ENCODE measurements around the gene SLC9A8. TPM values are rescaled to one million over a fixed set of nuclear protein-coding genes. Genes with fewer than 3 reads are reported as not detected.

The SLC9A8 gene
- total RNA-seq, 1 experiment from 2014 or later, result 6.7 TPM

DNA sequence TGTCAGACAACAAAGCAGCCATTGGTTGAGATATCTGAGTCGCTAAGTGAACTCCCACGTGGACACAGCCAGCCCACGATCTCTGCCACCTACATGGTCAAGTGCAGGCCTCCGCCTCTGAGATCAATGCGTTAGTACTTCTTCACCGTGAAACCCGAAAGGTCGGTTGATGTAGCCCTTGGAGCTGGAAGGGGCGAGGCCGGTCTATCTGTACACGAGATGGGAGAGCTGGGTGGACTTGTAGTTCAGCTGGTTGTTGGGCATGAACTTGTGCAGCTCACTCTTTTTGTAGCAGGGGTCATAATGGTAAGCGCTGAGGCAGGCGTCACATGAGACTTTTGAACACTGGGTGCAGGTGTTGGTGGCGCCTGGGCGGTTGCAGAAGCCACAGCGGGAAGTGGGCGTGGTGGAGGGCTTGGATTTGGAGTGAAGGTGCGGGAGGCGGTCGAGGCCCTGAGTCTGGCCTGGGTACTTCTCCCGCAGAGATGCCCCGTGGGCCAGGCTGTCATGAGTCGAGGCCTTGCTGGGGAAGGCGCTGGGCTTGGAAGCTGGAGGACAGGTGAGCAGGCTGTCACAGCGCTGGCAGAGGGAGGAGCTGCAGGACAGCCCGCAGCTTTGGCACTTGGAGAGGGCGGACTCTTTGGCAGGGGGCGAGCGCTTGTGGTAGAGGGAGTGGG lies 92.9 kb downstream of the SLC9A8 start:
- H3K4me2 ChIP-seq (ENCODE audit: low read length), result no peak overlapping the region
- no TSS peak for BruUV-seq (replicated peaks)
- no peaks in the 10 kb centered on the region for H3K27me3 ChIP-seq (ENCODE audit: insufficient read depth, low read length)
- 0 out of 2 replicates have a peak, but pooled peaks cover 3% of the 10 kb centered on the region for H4K20me1 ChIP-seq (ENCODE audit: insufficient read depth)
- H3K79me2 ChIP-seq (ENCODE audit: insufficient read depth, low read length), result peaks cover 14% of the 10 kb centered on the region
- RAD21 ChIA-PET (ENCODE audit: low non-redundant PET in 1 of 2, low total read pairs in 2 of 2, uncharacterized antibody in 2 of 2, unreplicated experiment in 2 of 2), result no interaction called here
- H2AFZ ChIP-seq (ENCODE audit: low read depth, low read length, poor library complexity, severe bottlenecking), result no peak overlapping the region
- no peak overlapping the region for H3K9ac ChIP-seq (ENCODE audit: low read length)
- POLR2A ChIA-PET, result no interaction called here
- intact Hi-C loops (cut with micrococcal nuclease), result no loop called here
- ATAC-seq (no peak), DNase-seq (ENCODE audit: low read depth, low spot score) (no peak)
- H3K9me2 ChIP-seq (ENCODE audit: insufficient read depth), result no peaks in the 10 kb centered on the region
- CTCF ChIA-PET, result interaction anchor here (2.3 kb wide), 1 partner anchor 18 kb away, joined by 6 read pairs; no protein-coding TSS in a partner anchor
- H3K4me3 ChIP-seq (replicated peaks in 1 of 2; ENCODE audit: low read depth in 1 of 2, low read length in 2 of 2), result no peak overlapping the region
- TF ChIP-seq CBX3 (IDR thresholded peaks at IDR 0.05; ENCODE audit: low read depth), result no peak
- no peak for TF ChIP-seq ELF1 (IDR thresholded peaks at IDR 0.05; ENCODE audit: borderline replicate concordance, low read depth)
- no peak for TF ChIP-seq TCF7L2 (IDR thresholded peaks at IDR 0.05; ENCODE audit: borderline replicate concordance, extremely low read depth, insufficient read depth, insufficient read length)
- no peak for TF ChIP-seq SRF (IDR thresholded peaks at IDR 0.05; ENCODE audit: low read depth)
- no peak for TF ChIP-seq CEBPB (IDR thresholded peaks at IDR 0.05; ENCODE audit: low read depth)
- TF ChIP-seq, protein P1, sequence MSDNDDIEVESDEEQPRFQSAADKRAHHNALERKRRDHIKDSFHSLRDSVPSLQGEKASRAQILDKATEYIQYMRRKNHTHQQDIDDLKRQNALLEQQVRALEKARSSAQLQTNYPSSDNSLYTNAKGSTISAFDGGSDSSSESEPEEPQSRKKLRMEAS (IDR thresholded peaks at IDR 0.05), result no peak
- TF ChIP-seq, protein P2, sequence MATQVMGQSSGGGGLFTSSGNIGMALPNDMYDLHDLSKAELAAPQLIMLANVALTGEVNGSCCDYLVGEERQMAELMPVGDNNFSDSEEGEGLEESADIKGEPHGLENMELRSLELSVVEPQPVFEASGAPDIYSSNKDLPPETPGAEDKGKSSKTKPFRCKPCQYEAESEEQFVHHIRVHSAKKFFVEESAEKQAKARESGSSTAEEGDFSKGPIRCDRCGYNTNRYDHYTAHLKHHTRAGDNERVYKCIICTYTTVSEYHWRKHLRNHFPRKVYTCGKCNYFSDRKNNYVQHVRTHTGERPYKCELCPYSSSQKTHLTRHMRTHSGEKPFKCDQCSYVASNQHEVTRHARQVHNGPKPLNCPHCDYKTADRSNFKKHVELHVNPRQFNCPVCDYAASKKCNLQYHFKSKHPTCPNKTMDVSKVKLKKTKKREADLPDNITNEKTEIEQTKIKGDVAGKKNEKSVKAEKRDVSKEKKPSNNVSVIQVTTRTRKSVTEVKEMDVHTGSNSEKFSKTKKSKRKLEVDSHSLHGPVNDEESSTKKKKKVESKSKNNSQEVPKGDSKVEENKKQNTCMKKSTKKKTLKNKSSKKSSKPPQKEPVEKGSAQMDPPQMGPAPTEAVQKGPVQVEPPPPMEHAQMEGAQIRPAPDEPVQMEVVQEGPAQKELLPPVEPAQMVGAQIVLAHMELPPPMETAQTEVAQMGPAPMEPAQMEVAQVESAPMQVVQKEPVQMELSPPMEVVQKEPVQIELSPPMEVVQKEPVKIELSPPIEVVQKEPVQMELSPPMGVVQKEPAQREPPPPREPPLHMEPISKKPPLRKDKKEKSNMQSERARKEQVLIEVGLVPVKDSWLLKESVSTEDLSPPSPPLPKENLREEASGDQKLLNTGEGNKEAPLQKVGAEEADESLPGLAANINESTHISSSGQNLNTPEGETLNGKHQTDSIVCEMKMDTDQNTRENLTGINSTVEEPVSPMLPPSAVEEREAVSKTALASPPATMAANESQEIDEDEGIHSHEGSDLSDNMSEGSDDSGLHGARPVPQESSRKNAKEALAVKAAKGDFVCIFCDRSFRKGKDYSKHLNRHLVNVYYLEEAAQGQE (IDR thresholded peaks at IDR 0.05; ENCODE audit: low read depth), result no peak
- no peak for TF ChIP-seq POLR2AphosphoS5 (IDR thresholded peaks at IDR 0.05; ENCODE audit: low read depth, low read length)
- TF ChIP-seq, protein P3, sequence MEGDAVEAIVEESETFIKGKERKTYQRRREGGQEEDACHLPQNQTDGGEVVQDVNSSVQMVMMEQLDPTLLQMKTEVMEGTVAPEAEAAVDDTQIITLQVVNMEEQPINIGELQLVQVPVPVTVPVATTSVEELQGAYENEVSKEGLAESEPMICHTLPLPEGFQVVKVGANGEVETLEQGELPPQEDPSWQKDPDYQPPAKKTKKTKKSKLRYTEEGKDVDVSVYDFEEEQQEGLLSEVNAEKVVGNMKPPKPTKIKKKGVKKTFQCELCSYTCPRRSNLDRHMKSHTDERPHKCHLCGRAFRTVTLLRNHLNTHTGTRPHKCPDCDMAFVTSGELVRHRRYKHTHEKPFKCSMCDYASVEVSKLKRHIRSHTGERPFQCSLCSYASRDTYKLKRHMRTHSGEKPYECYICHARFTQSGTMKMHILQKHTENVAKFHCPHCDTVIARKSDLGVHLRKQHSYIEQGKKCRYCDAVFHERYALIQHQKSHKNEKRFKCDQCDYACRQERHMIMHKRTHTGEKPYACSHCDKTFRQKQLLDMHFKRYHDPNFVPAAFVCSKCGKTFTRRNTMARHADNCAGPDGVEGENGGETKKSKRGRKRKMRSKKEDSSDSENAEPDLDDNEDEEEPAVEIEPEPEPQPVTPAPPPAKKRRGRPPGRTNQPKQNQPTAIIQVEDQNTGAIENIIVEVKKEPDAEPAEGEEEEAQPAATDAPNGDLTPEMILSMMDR (IDR thresholded peaks at IDR 0.05 in 2 of 3, conservative IDR thresholded peaks at IDR 0.05 in 1 of 3; ENCODE audit: borderline replicate concordance in 1 of 3, insufficient read depth in 1 of 3, low read depth in 2 of 3, low read length in 2 of 3), result no peak
- no peak for TF ChIP-seq FOSL1 (IDR thresholded peaks at IDR 0.05; ENCODE audit: low read depth)
- TF ChIP-seq, protein P4, sequence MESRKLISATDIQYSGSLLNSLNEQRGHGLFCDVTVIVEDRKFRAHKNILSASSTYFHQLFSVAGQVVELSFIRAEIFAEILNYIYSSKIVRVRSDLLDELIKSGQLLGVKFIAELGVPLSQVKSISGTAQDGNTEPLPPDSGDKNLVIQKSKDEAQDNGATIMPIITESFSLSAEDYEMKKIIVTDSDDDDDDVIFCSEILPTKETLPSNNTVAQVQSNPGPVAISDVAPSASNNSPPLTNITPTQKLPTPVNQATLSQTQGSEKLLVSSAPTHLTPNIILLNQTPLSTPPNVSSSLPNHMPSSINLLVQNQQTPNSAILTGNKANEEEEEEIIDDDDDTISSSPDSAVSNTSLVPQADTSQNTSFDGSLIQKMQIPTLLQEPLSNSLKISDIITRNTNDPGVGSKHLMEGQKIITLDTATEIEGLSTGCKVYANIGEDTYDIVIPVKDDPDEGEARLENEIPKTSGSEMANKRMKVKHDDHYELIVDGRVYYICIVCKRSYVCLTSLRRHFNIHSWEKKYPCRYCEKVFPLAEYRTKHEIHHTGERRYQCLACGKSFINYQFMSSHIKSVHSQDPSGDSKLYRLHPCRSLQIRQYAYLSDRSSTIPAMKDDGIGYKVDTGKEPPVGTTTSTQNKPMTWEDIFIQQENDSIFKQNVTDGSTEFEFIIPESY (IDR thresholded peaks at IDR 0.05; ENCODE audit: extremely low read depth, insufficient replicate concordance, low read length), result no peak
- no peaks in the 10 kb centered on the region for H3K9me3 ChIP-seq (ENCODE audit: control insufficient read depth in 1 of 2, insufficient read depth in 1 of 2, low read depth in 1 of 2, low read length in 2 of 2)
- no peaks in the 10 kb centered on the region for H3K4me1 ChIP-seq (ENCODE audit: control insufficient read depth in 1 of 2, insufficient read depth in 2 of 2, low read length in 2 of 2)
- H3K36me3 ChIP-seq (ENCODE audit: control insufficient read depth in 1 of 2, insufficient read depth in 2 of 2, low read length in 2 of 2), result peaks cover 7 to 20% of the 10 kb centered on the region in 2 experiments; a peak in 2 of 4 replicates
- H3K27ac ChIP-seq (ENCODE audit: low read depth, low read length), result no peak overlapping the region
